H1 (cell line): ENCODE measurements around the gene ZNF346. TPM values are rescaled to one million over a fixed set of nuclear protein-coding genes. Genes with fewer than 3 reads are reported as not detected.

Experiments used
- CTCF ChIA-PET: fragments of 300-600 bp; sonication (Branson Sonifier 250); formaldehyde crosslinking; loops from one replicate; lab custom pipeline; 2021; ENCODE audit not compliant: partially characterized antibody; lab: Charles Lee
- POLR2A ChIA-PET: fragments of 300-600 bp; sonication (Branson Sonifier 250); formaldehyde crosslinking; loops from one replicate; lab custom pipeline; 2021; ENCODE audit warnings: inconsistent platforms; ENCODE audit not compliant: partially characterized antibody; lab: Charles Lee
- DNase-seq, 2 experiments: peaks; one replicate each; pipeline versions ENCODE4 v3.0.0 to v3.0.0-alpha.2; 2010 to 2022; ENCODE audit warnings: low spot score in 2 of 2, low read depth in 1 of 2, mixed read lengths in 1 of 2
- FAIRE-seq: peaks from 2 replicates; lab custom pipeline; 2011; peaks lifted over from hg19 to GRCh38; lab: Jason Lieb, UNC
- H2AFZ ChIP-seq: 2 replicates; pipeline ENCODE4 v1.8.1; 2012; ENCODE audit warnings: low read length, inconsistent platforms
- H2AK5ac ChIP-seq: 2 replicates; pipeline ENCODE4 v1.6.1; 2013; ENCODE audit warnings: low read depth, low read length
- H2BK120ac ChIP-seq: replicated peaks from 2 replicates; pipeline ENCODE3; 2013; ENCODE audit warnings: low read depth, low read length, inconsistent platforms
- H2BK12ac ChIP-seq: 2 replicates; pipeline ENCODE4 v1.6.1; 2013; ENCODE audit warnings: low read depth, low read length
- H2BK15ac ChIP-seq: 2 replicates; pipeline ENCODE4 v1.6.1; 2013; ENCODE audit warnings: low read length
- H2BK20ac ChIP-seq: 2 replicates; pipeline ENCODE4 v1.6.1; 2013; ENCODE audit warnings: low read length
- H2BK5ac ChIP-seq: 2 replicates; pipeline ENCODE4 v1.6.1; 2013; ENCODE audit warnings: low read depth, low read length
- H3K14ac ChIP-seq: 2 replicates; pipeline ENCODE4 v1.6.1; 2013; ENCODE audit warnings: inconsistent platforms; ENCODE audit not compliant: insufficient read length
- H3K18ac ChIP-seq: 2 replicates; pipeline ENCODE4 v1.6.1; 2013; ENCODE audit warnings: low read length; ENCODE audit errors: extremely low read depth
- H3K23ac ChIP-seq: 2 replicates; pipeline ENCODE4 v1.6.1; 2013; ENCODE audit warnings: inconsistent platforms; ENCODE audit not compliant: insufficient read length
- H3K23me2 ChIP-seq: 2 replicates; pipeline ENCODE4 v1.6.1; 2013; ENCODE audit warnings: low read depth, low read length
- H3K27ac ChIP-seq: 2 replicates; pipeline ENCODE4 v1.6.1; 2011; ENCODE audit warnings: low read depth, low read length, inconsistent platforms
- H3K27me3 ChIP-seq, 4 experiments: replicated peaks in 1 of 4; 1 replicate in 1 of 4; 2 replicates in 3 of 4; pipeline versions ENCODE4 v1.6.1 to v1.8.1; 2011 to 2013; ENCODE audit warnings: low read length in 3 of 4, mild to moderate bottlenecking in 3 of 4, inconsistent platforms in 2 of 4, mixed read lengths in 2 of 4, moderate library complexity in 1 of 4; ENCODE audit not compliant: control insufficient read depth in 3 of 4, insufficient read depth in 3 of 4; ENCODE audit errors: extremely low read depth in 1 of 4
- H3K36me3 ChIP-seq, 4 experiments: 2 replicates each; pipeline versions ENCODE4 v1.6.1 to v1.8.1; 2011 to 2013; ENCODE audit warnings: mild to moderate bottlenecking in 4 of 4, low read length in 3 of 4, moderate library complexity in 2 of 4, control low read depth in 1 of 4, inconsistent platforms in 1 of 4; ENCODE audit not compliant: insufficient read depth in 4 of 4, control insufficient read depth in 2 of 4
- H3K4ac ChIP-seq: replicated peaks from 2 replicates; pipeline ENCODE3; 2013; ENCODE audit warnings: low read length, low read depth, mixed read lengths, inconsistent platforms; ENCODE audit not compliant: insufficient read length
- H3K4me1 ChIP-seq, 4 experiments: replicated peaks in 1 of 4; 1 replicate in 1 of 4; 2 replicates in 3 of 4; pipeline versions ENCODE4 v1.6.1 to v1.8.1; 2011 to 2013; ENCODE audit warnings: low read length in 3 of 4, inconsistent platforms in 2 of 4, mixed read lengths in 1 of 4; ENCODE audit not compliant: insufficient read depth in 4 of 4, control insufficient read depth in 3 of 4
- H3K4me2 ChIP-seq, 2 experiments: 2 replicates each; pipeline versions ENCODE4 v1.6.1 to v1.8.1; 2011 to 2013; ENCODE audit warnings: low read depth in 2 of 2, low read length in 2 of 2, control low read depth in 1 of 2, inconsistent platforms in 1 of 2, mild to moderate bottlenecking in 1 of 2; ENCODE audit not compliant: insufficient read depth in 1 of 2
- H3K4me3 ChIP-seq, 4 experiments: fragments of 200-600, 300-600 bp in 1 of 4; sonication (generic), shearing (Covaris generic), sonication (Bioruptor Twin) in 1 of 4; 2 replicates each; pipeline versions ENCODE4 v1.5.1 to v1.8.1; 2011 to 2016; ENCODE audit warnings: low read length in 4 of 4, low read depth in 3 of 4, control low read depth in 2 of 4, inconsistent platforms in 2 of 4, mild to moderate bottlenecking in 2 of 4, mixed read lengths in 1 of 4, moderate library complexity in 1 of 4; ENCODE audit not compliant: insufficient read depth in 2 of 4; ENCODE audit errors: extremely low read depth in 1 of 4
- H3K56ac ChIP-seq: replicated peaks from 2 replicates; pipeline ENCODE3; 2013; ENCODE audit warnings: low read depth, mild to moderate bottlenecking, mixed read lengths, low read length, inconsistent platforms; ENCODE audit not compliant: insufficient read length
- H3K79me1 ChIP-seq: 2 replicates; pipeline ENCODE4 v1.6.1; 2013; ENCODE audit warnings: low read depth, low read length, control low read depth
- H3K79me2 ChIP-seq, 2 experiments: 2 replicates each; pipeline versions ENCODE4 v1.6.1 to v1.8.1; 2012 to 2013; ENCODE audit warnings: low read length in 2 of 2, mild to moderate bottlenecking in 2 of 2, inconsistent platforms in 1 of 2; ENCODE audit not compliant: insufficient read depth in 2 of 2, control insufficient read depth in 1 of 2
- H3K9ac ChIP-seq, 4 experiments: replicated peaks in 1 of 4; 1 replicate in 1 of 4; 2 replicates in 3 of 4; pipeline versions ENCODE4 v1.6.1 to v1.8.1; 2011 to 2013; ENCODE audit warnings: low read depth in 3 of 4, low read length in 3 of 4, control low read depth in 2 of 4, mild to moderate bottlenecking in 2 of 4, moderate library complexity in 2 of 4, inconsistent platforms in 1 of 4; ENCODE audit errors: extremely low read depth in 1 of 4
- H3K9me3 ChIP-seq, 2 experiments: 2 replicates each; pipeline versions ENCODE4 v1.6.1 to v1.8.1; 2012 to 2013; ENCODE audit warnings: mild to moderate bottlenecking in 2 of 2, moderate library complexity in 2 of 2, control low read depth in 1 of 2, inconsistent platforms in 1 of 2, low read depth in 1 of 2, low read length in 1 of 2, mixed read lengths in 1 of 2; ENCODE audit not compliant: insufficient read depth in 2 of 2
- H4K20me1 ChIP-seq, 2 experiments: replicated peaks in 1 of 2; 2 replicates each; pipeline versions ENCODE3 to v1.8.1; 2011 to 2013; ENCODE audit warnings: inconsistent platforms in 2 of 2, low read length in 2 of 2, mild to moderate bottlenecking in 1 of 2; ENCODE audit not compliant: insufficient read depth in 2 of 2, control insufficient read depth in 1 of 2
- H4K5ac ChIP-seq: 2 replicates; pipeline ENCODE4 v1.6.1; 2013; ENCODE audit warnings: low read length, low read depth, mixed read lengths, inconsistent platforms; ENCODE audit not compliant: insufficient read length
- H4K8ac ChIP-seq: 2 replicates; pipeline ENCODE4 v1.8.0; 2013; ENCODE audit warnings: mild to moderate bottlenecking, moderate library complexity, low read length, inconsistent platforms; ENCODE audit not compliant: insufficient read depth; ENCODE audit errors: extremely low read depth
- H4K91ac ChIP-seq: replicated peaks from 2 replicates; pipeline ENCODE3; 2013; ENCODE audit warnings: low read length, mixed read lengths, inconsistent platforms; ENCODE audit not compliant: insufficient read length
- CHD1 ChIP-seq: IDR thresholded peaks from 2 replicates; pipeline ENCODE4 v1.6.1; 2012; ENCODE audit warnings: low read depth, low read length, improper control_type of control experiment
- CTCF ChIP-seq, 3 experiments: IDR thresholded peaks; 1 replicate in 2 of 3; 2 replicates in 1 of 3; pipeline versions ENCODE4 v1.5.1 to v1.6.1; 2011; ENCODE audit warnings: low read length in 3 of 3, mild to moderate bottlenecking in 3 of 3, inconsistent platforms in 2 of 3, low read depth in 1 of 3, moderate library complexity in 1 of 3; ENCODE audit not compliant: insufficient read depth in 1 of 3; ENCODE audit errors: control extremely low read depth in 1 of 3
- POLR2AphosphoS5 ChIP-seq: IDR thresholded peaks from 2 replicates; pipeline ENCODE4 v1.6.1; 2011; ENCODE audit warnings: low read depth, low read length
- RXRA ChIP-seq: IDR thresholded peaks from 2 replicates; pipeline ENCODE4 v1.6.1; 2011; ENCODE audit warnings: low read depth, mild to moderate bottlenecking, low read length, moderate library complexity; ENCODE audit not compliant: insufficient read depth
- TAF1 ChIP-seq: IDR thresholded peaks from 2 replicates; pipeline ENCODE4 v1.6.1; 2011; ENCODE audit warnings: mild to moderate bottlenecking, low read depth, low read length
- TCF12 ChIP-seq: IDR thresholded peaks from 2 replicates; pipeline ENCODE4 v1.6.1; 2011; ENCODE audit warnings: low read depth, mild to moderate bottlenecking, low read length
- WGBS, 2 experiments: shearing (Covaris generic) in 1 of 2; methylation state at CpG; one replicate each; pipeline versions ENCODE4 v1.1.6 to v1.1.7; 2013 to 2015; ENCODE audit warnings: low lambda C conversion rate in 2 of 2, mixed read lengths in 2 of 2, inconsistent platforms in 1 of 2, low coverage in 1 of 2, missing lambda C conversion rate in 1 of 2; ENCODE audit not compliant: insufficient replicate concordance in 2 of 2, insufficient coverage in 1 of 2, insufficient read length in 1 of 2; ENCODE audit errors: extremely low coverage in 1 of 2, missing lambda C conversion rate in 1 of 2; 5-methylcytosine and 5-hydroxymethylcytosine counted together
- polyA plus RNA-seq, 7 experiments: library from polyadenylated mRNA; depleted of rRNA in 3 of 7; stranded (reverse) in 5 of 7; unstranded in 2 of 7; fragments of >200 nt in 5 of 7; fragments of 200-250 nt in 2 of 7; gene quantifications; 1 replicate in 5 of 7; 2 replicates in 1 of 7; 4 replicates in 1 of 7; pipeline versions ENCODE4 v1.2.1 to v1.2.3, GENCODE V29; 2011 to 2013; ENCODE audit warnings: missing spikeins in 2 of 7, mixed read lengths in 2 of 7
- total RNA-seq: library from RNA; stranded (reverse); fragmentation: NEBNext Ultra II Directional; extraction: Animal tissue kit (Norgen Biotek cat#: 25700); gene quantifications from 2 replicates; pipeline ENCODE4 v1.2.1, GENCODE V29; 2021

ZNF346 gene
- total and polyA plus RNA-seq, 2 of the 8 experiments (the other 6 are each of a cell fraction or from before 2014, with no cell fraction given): 19.9 to 20.8 TPM

- Histone ChIP-seq H3K27ac (no peak overlapping the region), H2AFZ (no peak overlapping the region), H4K20me1 (peaks cover 3 to 4% of the 10 kb centered on the region in 2 experiments), H3K27me3 (no peaks in the 10 kb centered on the region), H3K23ac (no peak overlapping the region), H2BK20ac (no peak overlapping the region), H3K56ac (no peak overlapping the region), H3K9me3 (no peaks in the 10 kb centered on the region), H3K79me2 (no peaks in the 10 kb centered on the region), H4K91ac (no peak overlapping the region), H2AK5ac (no peak overlapping the region), H3K18ac (no peak overlapping the region), H3K4me1 (peaks cover 0 to 13% (median 8%) of the 10 kb centered on the region in 4 experiments; a peak in 4 of 7 replicates), H4K8ac (no peak overlapping the region), H2BK12ac (no peak overlapping the region), H3K79me1 (peaks cover 2% of the 10 kb centered on the region; the same call in 1 of the 2 replicates), H3K4me3 (no peak overlapping the region), H3K23me2 (0 out of 2 replicates have a peak, but pooled peaks cover 1% of the 10 kb centered on the region), H3K14ac (no peak overlapping the region), H3K9ac (no peak overlapping the region), H2BK15ac (no peak overlapping the region), H3K4ac (no peak overlapping the region), H2BK5ac (no peak overlapping the region), H3K36me3 (peaks cover 18 to 35% (median 26%) of the 10 kb centered on the region in 4 experiments; a peak in 7 of 8 replicates), H4K5ac (no peak overlapping the region), H2BK120ac (no peak overlapping the region), H3K4me2 (no peak overlapping the region)
- FAIRE-seq (no peak), DNase-seq (no peak)
- ChIA-PET POLR2A (interaction anchor here (0.8 to 1.2 kb wide), 3 partner anchors 34 to 38 kb away, joined by 4 to 5 read pairs (median 4); no protein-coding TSS in a partner anchor), CTCF (interaction anchor here (1.0 to 9.4 kb wide), 3 partner anchors 8 to 24 kb away, joined by 3 to 100 read pairs (median 5); partner anchors contain the start of gene FGFR4)
- TF ChIP-seq TCF12 (no peak), CTCF (IDR thresholded peaks at IDR 0.05; ENCODE audit: control extremely low read depth in 1 of 3, insufficient read depth in 1 of 3, low read depth in 1 of 3, low read length in 3 of 3) (no peak), TAF1 (no peak), CHD1 (no peak), RXRA (no peak), POLR2AphosphoS5 (no peak)
- 92% methylated on average over 23 of the region's 28 CpGs; no CpG with 5 or more reads in 1 of the 2 experiments for WGBS, 2 experiments
Measured at GRCh38 chr5:177095088-177095669, 72.7 kb downstream of the ZNF346 start.
